Fibroblast of lung (primary cell): ENCODE measurements around the gene LASP1. TPM values are rescaled to one million over a fixed set of nuclear protein-coding genes. Genes with fewer than 3 reads are reported as not detected.
A peak's percentile ranks its signal among the peaks of the same experiment; 100 is the strongest.

ENCODE experiments used
- DNase-seq, 2 donors: peaks; one replicate each; pipeline versions ENCODE4 v3.0.0 to v3.0.0-alpha.2; 2010; ENCODE audit warnings: low read depth in 2 of 2
- H2AFZ ChIP-seq: 2 replicates; pipeline ENCODE4 v1.5.1; 2012; ENCODE audit warnings: low read length, control low read depth, inconsistent platforms
- H3K27ac ChIP-seq: 2 replicates; pipeline ENCODE4 v1.5.1; 2011; ENCODE audit warnings: low read length, control low read depth; ENCODE audit not compliant: insufficient read depth
- H3K27me3 ChIP-seq: 2 replicates; pipeline ENCODE4 v1.5.1; 2011; ENCODE audit warnings: mild to moderate bottlenecking, low read length; ENCODE audit not compliant: control insufficient read depth, insufficient read depth
- H3K36me3 ChIP-seq: 2 replicates; pipeline ENCODE4 v1.5.1; 2011; ENCODE audit warnings: low read length; ENCODE audit not compliant: control insufficient read depth, insufficient read depth
- H3K4me1 ChIP-seq: 2 replicates; pipeline ENCODE4 v1.5.1; 2011; ENCODE audit warnings: low read length; ENCODE audit not compliant: control insufficient read depth, insufficient read depth; ENCODE audit errors: extremely low read depth
- H3K4me2 ChIP-seq: 2 replicates; pipeline ENCODE4 v1.5.1; 2011; ENCODE audit warnings: low read length, control low read depth; ENCODE audit not compliant: insufficient read depth; ENCODE audit errors: extremely low read depth
- H3K4me3 ChIP-seq, 4 experiments: fragments of 200-600 bp in 1 of 4; sonication (generic) in 1 of 4; replicated peaks in 1 of 4; 2 replicates each; pipeline ENCODE4 v1.5.1; 2011 to 2016; ENCODE audit warnings: low read length in 4 of 4, low read depth in 3 of 4, mild to moderate bottlenecking in 3 of 4, control low read depth in 2 of 4, inconsistent platforms in 1 of 4, mixed read lengths in 1 of 4; ENCODE audit not compliant: insufficient read depth in 1 of 4; ENCODE audit errors: control extremely low read depth in 1 of 4
- H3K79me2 ChIP-seq: 2 replicates; pipeline ENCODE4 v1.5.1; 2012; ENCODE audit warnings: mild to moderate bottlenecking, low read length, inconsistent platforms; ENCODE audit not compliant: control insufficient read depth, insufficient read depth
- H3K9ac ChIP-seq: 2 replicates; pipeline ENCODE4 v1.5.1; 2011; ENCODE audit warnings: mild to moderate bottlenecking, low read length, control low read depth; ENCODE audit not compliant: insufficient read depth
- H3K9me3 ChIP-seq: 2 replicates; pipeline ENCODE4 v1.5.1; 2012; ENCODE audit warnings: low read depth, low read length; ENCODE audit not compliant: control insufficient read depth, insufficient read depth
- H4K20me1 ChIP-seq: 2 replicates; pipeline ENCODE4 v1.5.1; 2011; ENCODE audit warnings: low read length; ENCODE audit not compliant: control insufficient read depth, insufficient read depth; ENCODE audit errors: extremely low read depth
- CTCF ChIP-seq, 2 donors: IDR thresholded peaks in 1 of 2; conservative IDR thresholded peaks in 1 of 2; 1 replicate in 1 of 2; 2 replicates in 1 of 2; pipeline ENCODE4 v1.5.1; 2011 to 2012; ENCODE audit warnings: low read length in 2 of 2, control low read depth in 1 of 2, inconsistent platforms in 1 of 2, low read depth in 1 of 2, mild to moderate bottlenecking in 1 of 2
- EZH2 ChIP-seq: IDR thresholded peaks from 2 replicates; pipeline ENCODE4 v1.5.1; 2012; ENCODE audit warnings: low read length, control low read depth, mild to moderate bottlenecking; ENCODE audit errors: missing control alignments
- polyA plus RNA-seq, 2 donors: library from polyadenylated mRNA; depleted of rRNA in 1 of 2; stranded (reverse) in 1 of 2; unstranded in 1 of 2; fragments of >200 nt; gene quantifications; 2 replicates each; pipeline ENCODE4 v1.2.1, GENCODE V29; 2011 to 2012; ENCODE audit warnings: missing spikeins in 1 of 2
- total RNA-seq: library from RNA; depleted of rRNA; stranded (reverse); fragments of >200 nt; gene quantifications from 2 replicates; pipeline ENCODE4 v1.2.1, GENCODE V29; 2014

The LASP1 gene
- total and polyA plus RNA-seq, 2 donors (not counting 1 experiment from before 2014, with no cell fraction given), result 79.8 to 208 TPM

DNA sequence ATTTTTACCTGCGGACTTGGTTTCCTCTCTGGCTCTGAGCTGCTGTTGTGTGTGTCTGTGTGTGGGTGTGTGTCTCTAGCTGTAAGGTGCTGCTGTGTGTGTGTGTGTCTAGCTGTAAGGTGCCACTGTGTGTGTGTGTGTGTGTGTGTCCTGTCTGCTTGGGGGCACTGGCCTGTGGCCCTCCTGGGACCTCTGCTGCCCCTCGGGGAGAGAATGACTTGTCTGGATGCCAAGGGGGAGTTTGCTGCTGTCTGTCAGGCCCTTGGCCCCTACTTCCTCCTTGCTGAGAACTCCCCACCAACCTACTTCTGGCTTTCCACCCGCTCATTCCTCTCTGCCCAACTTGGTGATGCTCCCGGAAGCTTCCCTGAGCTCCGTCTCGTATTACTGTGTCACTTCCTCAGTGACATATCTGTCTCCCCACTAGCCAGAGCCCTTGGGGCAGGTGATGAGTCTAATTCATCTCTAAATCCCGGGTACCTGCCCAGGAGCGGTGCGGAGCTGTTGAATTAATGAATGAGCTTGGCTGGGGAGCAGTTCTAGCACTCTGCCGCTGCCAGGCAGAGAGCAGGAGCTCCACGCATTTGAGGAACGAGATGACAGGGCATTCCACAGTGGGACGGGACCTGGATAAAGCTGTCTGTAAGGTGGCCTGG is 52.0 kb downstream of the LASP1 start:
- Histone ChIP-seq H3K27ac (peak overlapping the region; percentile 18), H2AFZ (no peak overlapping the region), H3K79me2 (no peaks in the 10 kb centered on the region), H3K4me3 (no peak overlapping the region), H4K20me1 (no peaks in the 10 kb centered on the region), H3K36me3 (peaks cover 22% of the 10 kb centered on the region), H3K4me2 (no peak overlapping the region), H3K27me3 (no peaks in the 10 kb centered on the region), H3K4me1 (peaks cover 28% of the 10 kb centered on the region), H3K9me3 (no peaks in the 10 kb centered on the region), H3K9ac (no peak overlapping the region)
- DNase-seq, result no peak
- TF ChIP-seq CTCF (conservative IDR thresholded peaks at IDR 0.05 in 1 of 2, IDR thresholded peaks at IDR 0.05 in 1 of 2; ENCODE audit: low read depth in 1 of 2, low read length in 2 of 2) (no peak), EZH2 (no peak)

- TF ChIP-seq EZH2 (no peak), CTCF (conservative IDR thresholded peaks at IDR 0.05 in 1 of 2, IDR thresholded peaks at IDR 0.05 in 1 of 2; ENCODE audit: low read depth in 1 of 2, low read length in 2 of 2) (no peak)
- H2AFZ ChIP-seq, result no peak overlapping the region
- no peaks in the 10 kb centered on the region for H3K79me2 ChIP-seq
- H3K36me3 ChIP-seq, result peaks cover 21% of the 10 kb centered on the region
- H3K4me1 ChIP-seq, result peaks cover 28% of the 10 kb centered on the region
- DNase-seq, result peak; percentile 65 to 80
- no peaks in the 10 kb centered on the region for H3K27me3 ChIP-seq
- H3K27ac ChIP-seq, result peak overlapping the region; percentile 18
- H3K9ac ChIP-seq, result no peak overlapping the region
- no peak overlapping the region for H3K4me2 ChIP-seq
- H3K4me3 ChIP-seq, result no peak overlapping the region
- no peaks in the 10 kb centered on the region for H4K20me1 ChIP-seq
- no peaks in the 10 kb centered on the region for H3K9me3 ChIP-seq
Observed at GRCh38 chr17:38922538-38923297, 52.9 kb downstream of the LASP1 start.

- Histone ChIP-seq H3K9me3 (no peaks in the 10 kb centered on the region), H3K9ac (no peak within 1 kb of the TSS), H3K79me2 (no peaks in the 10 kb centered on the region), H3K4me3 (peak within 1 kb of the TSS; percentile 17 to 51 (median 30)), H3K27ac (no peak within 1 kb of the TSS), H3K27me3 (no peaks in the 10 kb centered on the region), H3K4me2 (peak within 1 kb of the TSS; percentile 83), H4K20me1 (no peaks in the 10 kb centered on the region), H3K36me3 (peaks cover 4% of the 10 kb centered on the region), H3K4me1 (peaks cover 28% of the 10 kb centered on the region), H2AFZ (peak within 1 kb of the TSS; percentile 59)
- TF ChIP-seq CTCF (conservative IDR thresholded peaks at IDR 0.05 in 1 of 2, IDR thresholded peaks at IDR 0.05 in 1 of 2; ENCODE audit: low read depth in 1 of 2, low read length in 2 of 2) (no peak), EZH2 (no peak)
- DNase-seq, result peak; percentile 51 to 54
Observed at GRCh38 chr17:38925263-38925995, 55.6 kb downstream of the LASP1 start, which contains the start of gene LASP1NB. Gene LASP1NB, plus strand, starts transcription at chr17:38925614.
